ENCODE measurements around the gene KDM4C.

KDM4C gene

DNA sequence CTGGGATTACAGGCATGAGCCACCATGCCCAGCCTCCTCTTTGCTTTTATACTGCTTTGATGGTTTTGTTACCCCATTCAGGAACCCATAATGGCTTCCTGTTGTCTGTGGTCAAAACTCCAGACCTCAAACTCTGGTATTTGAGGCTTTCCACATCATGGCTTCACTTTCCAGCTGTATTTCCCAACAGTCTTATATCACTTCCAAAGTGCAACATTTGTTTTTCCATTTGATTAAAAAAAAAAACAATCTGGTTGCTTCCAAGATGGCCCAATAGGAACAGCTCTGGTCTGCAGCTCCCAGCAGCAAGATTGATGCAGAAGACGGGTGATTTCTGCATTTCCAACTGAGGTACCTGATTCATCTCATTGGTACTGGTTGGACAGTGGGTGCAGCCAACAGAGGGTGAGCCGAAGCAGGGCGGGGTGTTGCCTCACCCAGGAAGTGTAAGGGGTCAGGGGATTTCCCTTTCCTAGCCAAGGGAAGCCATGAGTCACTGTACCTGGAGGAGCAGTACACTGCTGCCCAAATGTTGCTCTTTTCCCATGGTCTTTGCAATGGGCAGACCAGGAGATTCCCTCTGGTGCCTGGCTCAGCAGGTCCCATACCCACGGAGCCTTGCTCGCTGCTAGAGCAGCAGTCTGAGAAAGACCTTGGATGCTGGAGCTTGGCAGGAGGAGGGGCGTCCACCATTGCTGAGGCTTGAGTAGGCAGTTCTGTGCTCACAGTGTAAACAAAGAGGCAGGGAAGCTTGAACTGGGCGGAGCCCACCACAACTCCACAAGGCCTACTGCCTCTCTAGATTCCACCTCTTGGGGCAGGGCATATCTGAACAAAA lies 458.4 kb downstream of the KDM4C start:
- Histone ChIP-seq H3K36me3 (ENCODE audit: insufficient read depth, low read length) (no peaks in the 10 kb centered on the region), H3K9ac (ENCODE audit: insufficient read length) (no peak overlapping the region), H3K27ac (no peak overlapping the region), H3K4me3 (no peak overlapping the region), H3K9me3 (ENCODE audit: low read depth, low read length) (no peaks in the 10 kb centered on the region)
- DNase-seq (ENCODE audit: low read depth, low spot score): no peak
- TF ChIP-seq EZH2 (IDR thresholded peaks at IDR 0.05) (no peak), POLR2AphosphoS5 (IDR thresholded peaks at IDR 0.05; ENCODE audit: borderline replicate concordance, low read depth, low read length) (no peak), FOXP2 (optimal IDR thresholded peaks at IDR 0.05; ENCODE audit: control extremely low read depth, extremely low read length, insufficient read depth) (no peak)

DNA sequence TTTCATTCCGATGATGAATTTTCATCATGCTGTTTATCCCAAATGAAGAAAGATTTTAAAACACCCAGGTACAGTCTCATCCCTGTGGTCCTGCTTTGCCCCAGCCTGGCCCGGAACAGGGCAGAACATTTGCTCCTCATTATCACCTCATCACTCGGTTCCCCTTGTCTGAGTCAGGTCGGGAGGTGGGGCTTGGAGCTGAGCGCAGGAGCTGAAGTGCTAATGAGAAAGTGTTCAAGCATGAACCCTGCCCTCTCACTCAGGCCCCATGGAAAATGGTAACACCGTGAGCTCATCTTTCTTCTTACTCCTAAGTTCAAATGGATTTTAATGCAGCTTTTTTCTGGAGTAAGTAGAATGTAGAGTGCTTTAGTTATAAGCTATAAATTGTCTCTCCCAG lies 466.2 kb downstream of the KDM4C start:
- H3K36me3 ChIP-seq (ENCODE audit: insufficient read depth, low read length): no peaks in the 10 kb centered on the region
- DNase-seq (ENCODE audit: low read depth, low spot score): no peak
- TF ChIP-seq FOXP2 (optimal IDR thresholded peaks at IDR 0.05; ENCODE audit: control extremely low read depth, extremely low read length, insufficient read depth) (no peak), EZH2 (IDR thresholded peaks at IDR 0.05) (no peak), POLR2AphosphoS5 (IDR thresholded peaks at IDR 0.05; ENCODE audit: borderline replicate concordance, low read depth, low read length) (no peak)
- H3K9me3 ChIP-seq (ENCODE audit: low read depth, low read length): no peaks in the 10 kb centered on the region
- H3K4me3 ChIP-seq: no peak overlapping the region
- H3K9ac ChIP-seq (ENCODE audit: insufficient read length): no peak overlapping the region
- no peak overlapping the region for H3K27ac ChIP-seq

Measured in SK-N-MC (cell line).